ENCODE measurements around the gene C20orf96. TPM values are rescaled to one million over a fixed set of nuclear protein-coding genes. Genes with fewer than 3 reads are reported as not detected.

The C20orf96 gene
- total RNA-seq, 4 donors from 2014 or later = 4.1 to 9.5 (median 7.0) TPM

DNA sequence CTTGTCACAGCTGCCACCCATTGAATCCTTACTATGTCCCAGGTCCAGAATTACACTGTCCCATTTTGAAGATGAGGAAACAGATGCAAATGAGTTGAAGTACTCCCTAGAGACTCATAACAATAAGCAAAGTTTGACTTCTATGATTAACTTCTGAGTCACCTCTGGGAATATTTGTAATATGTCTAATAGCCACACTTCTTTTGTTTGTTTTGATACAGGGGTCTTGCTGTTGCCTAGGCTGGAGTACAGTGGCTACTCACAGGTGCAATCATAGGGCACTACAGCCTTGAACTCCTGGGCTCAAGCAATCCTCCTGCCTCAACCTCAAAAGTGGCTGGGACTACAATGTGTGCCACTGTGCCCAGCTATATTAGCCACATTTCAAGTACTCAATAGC, 23.4 kb upstream of the C20orf96 start:
- intact Hi-C loops (cut with DNase I) = no loop called here
- H3K27me3 ChIP-seq = no peaks in the 10 kb centered on the region
- no peak overlapping the region for H3K4me3 ChIP-seq (replicated peaks in 1 of 3)
- H3K4me1 ChIP-seq = peaks cover 0 to 8% of the 10 kb centered on the region in 2 donors
- no peaks in the 10 kb centered on the region for H3K9me3 ChIP-seq
- no peak overlapping the region for H3K27ac ChIP-seq
- TF ChIP-seq, protein P1, sequence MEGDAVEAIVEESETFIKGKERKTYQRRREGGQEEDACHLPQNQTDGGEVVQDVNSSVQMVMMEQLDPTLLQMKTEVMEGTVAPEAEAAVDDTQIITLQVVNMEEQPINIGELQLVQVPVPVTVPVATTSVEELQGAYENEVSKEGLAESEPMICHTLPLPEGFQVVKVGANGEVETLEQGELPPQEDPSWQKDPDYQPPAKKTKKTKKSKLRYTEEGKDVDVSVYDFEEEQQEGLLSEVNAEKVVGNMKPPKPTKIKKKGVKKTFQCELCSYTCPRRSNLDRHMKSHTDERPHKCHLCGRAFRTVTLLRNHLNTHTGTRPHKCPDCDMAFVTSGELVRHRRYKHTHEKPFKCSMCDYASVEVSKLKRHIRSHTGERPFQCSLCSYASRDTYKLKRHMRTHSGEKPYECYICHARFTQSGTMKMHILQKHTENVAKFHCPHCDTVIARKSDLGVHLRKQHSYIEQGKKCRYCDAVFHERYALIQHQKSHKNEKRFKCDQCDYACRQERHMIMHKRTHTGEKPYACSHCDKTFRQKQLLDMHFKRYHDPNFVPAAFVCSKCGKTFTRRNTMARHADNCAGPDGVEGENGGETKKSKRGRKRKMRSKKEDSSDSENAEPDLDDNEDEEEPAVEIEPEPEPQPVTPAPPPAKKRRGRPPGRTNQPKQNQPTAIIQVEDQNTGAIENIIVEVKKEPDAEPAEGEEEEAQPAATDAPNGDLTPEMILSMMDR (IDR thresholded peaks at IDR 0.05) = no peak
- TF ChIP-seq POLR2A (IDR thresholded peaks at IDR 0.05) = no peak
- DNase-seq = no peak
- no peaks in the 10 kb centered on the region for H3K36me3 ChIP-seq

DNA sequence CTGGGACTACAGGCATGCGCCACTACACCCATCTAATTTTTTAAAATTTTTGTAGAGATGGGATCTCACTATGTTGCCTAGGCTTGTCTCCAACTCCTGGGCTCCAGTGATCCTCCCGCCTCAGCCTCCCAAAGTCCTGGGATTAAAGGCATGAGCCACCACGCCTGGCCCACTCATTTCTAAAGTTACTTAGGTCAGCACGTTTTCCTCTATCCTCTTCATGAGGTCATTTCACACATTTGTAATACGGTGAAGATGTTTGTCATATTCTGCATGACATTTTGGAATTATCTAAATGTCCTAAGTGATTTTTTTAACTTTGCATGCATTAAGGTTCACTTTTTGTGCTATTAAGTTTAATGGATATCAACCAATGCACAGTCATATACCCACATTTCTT, 22.9 kb upstream of the C20orf96 start:
- Histone ChIP-seq H3K4me1 (peaks cover 0 to 8% of the 10 kb centered on the region in 2 donors), H3K36me3 (no peaks in the 10 kb centered on the region), H3K27ac (no peak overlapping the region), H3K4me3 (replicated peaks in 1 of 3) (no peak overlapping the region), H3K9me3 (no peaks in the 10 kb centered on the region), H3K27me3 (no peaks in the 10 kb centered on the region)
- intact Hi-C loops (cut with DNase I) = no loop called here
- WGBS, 2 donors = 88 to 91% methylated on average over 5 of the region's 5 CpGs
- no peak for DNase-seq
- TF ChIP-seq, protein P1 (IDR thresholded peaks at IDR 0.05) = no peak
- no peak for TF ChIP-seq POLR2A (IDR thresholded peaks at IDR 0.05)

DNA sequence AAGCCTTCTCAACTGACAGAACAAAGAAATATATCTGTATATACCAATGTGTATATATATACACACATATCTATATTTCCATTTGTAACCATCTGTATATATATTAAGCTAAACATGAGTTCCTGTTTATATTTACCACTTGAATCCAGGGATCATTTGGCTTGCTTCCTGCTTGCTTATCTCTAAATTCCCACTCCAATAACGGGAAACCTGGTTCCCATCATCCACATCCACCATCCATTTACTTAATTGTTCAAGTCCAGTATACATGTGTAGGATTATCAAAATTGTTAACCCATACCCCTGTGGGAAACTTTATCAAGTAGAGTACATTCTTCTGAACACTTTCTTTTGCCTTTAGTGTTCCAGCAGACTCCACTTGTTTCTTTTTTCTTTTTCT, 22.3 kb upstream of the C20orf96 start:
- 78 to 91% methylated on average over 1 of the region's 1 CpG for WGBS, 2 donors
- Histone ChIP-seq H3K4me1 (peaks cover 0 to 8% of the 10 kb centered on the region in 2 donors), H3K36me3 (no peaks in the 10 kb centered on the region), H3K9me3 (no peaks in the 10 kb centered on the region), H3K27me3 (no peaks in the 10 kb centered on the region), H3K4me3 (replicated peaks in 1 of 3) (no peak overlapping the region), H3K27ac (no peak overlapping the region)
- TF ChIP-seq, protein P1 (IDR thresholded peaks at IDR 0.05) = no peak
- TF ChIP-seq POLR2A (IDR thresholded peaks at IDR 0.05) = no peak
- intact Hi-C loops (cut with DNase I) = no loop called here
- DNase-seq = no peak

DNA sequence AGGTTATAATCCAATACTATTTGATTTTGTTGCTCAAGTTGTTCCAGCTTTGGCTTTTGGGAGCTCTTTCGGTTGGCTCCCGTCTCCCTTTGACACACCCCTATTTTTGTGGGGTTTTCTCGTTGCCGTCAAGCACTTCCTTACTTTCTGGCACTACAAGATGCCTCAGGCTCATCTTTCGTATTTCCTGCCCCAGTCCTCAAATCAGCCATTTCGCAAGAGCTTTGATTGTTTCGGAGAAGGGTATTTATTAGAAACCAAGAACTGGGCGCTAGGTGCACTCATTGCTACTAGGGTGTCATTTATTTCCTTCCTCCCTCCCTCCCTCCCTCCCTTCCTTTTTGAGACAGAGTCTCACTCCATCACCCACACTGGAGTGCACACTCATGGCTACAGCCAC, 21.5 kb upstream of the C20orf96 start:
- intact Hi-C loops (cut with DNase I) = no loop called here
- no peak overlapping the region for H3K4me3 ChIP-seq (replicated peaks in 1 of 3)
- TF ChIP-seq, protein P1 (IDR thresholded peaks at IDR 0.05) = no peak
- no peak for TF ChIP-seq POLR2A (IDR thresholded peaks at IDR 0.05)
- no peaks in the 10 kb centered on the region for H3K9me3 ChIP-seq
- 90 to 93% methylated on average over 8 of the region's 8 CpGs for WGBS, 2 donors
- H3K4me1 ChIP-seq = peaks cover 0 to 8% of the 10 kb centered on the region in 2 donors
- H3K27ac ChIP-seq = no peak overlapping the region
- H3K36me3 ChIP-seq = no peaks in the 10 kb centered on the region
- no peaks in the 10 kb centered on the region for H3K27me3 ChIP-seq
- DNase-seq = no peak

DNA sequence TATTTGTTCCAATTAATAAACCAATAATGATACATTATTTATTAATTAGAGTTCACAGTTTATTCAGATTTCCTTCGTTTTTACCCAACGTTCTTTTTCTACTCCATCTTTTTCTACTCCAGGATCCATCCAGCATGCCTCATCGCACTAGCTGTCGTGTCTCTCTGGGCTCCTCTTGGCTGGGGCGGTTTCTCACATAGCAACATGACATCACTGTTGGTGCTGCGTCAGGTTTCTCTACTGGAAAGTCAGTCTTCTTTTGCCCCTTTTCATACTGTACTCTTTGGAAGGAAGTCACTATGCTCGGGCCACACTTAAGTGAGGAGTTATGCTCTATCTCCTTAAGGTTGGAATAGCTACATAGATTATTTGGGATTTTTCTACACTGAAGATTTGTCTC, 21.1 kb upstream of the C20orf96 start:
- intact Hi-C loops (cut with DNase I) = no loop called here
- 88 to 90% methylated on average over 7 of the region's 7 CpGs for WGBS, 2 donors

More for the DNA sequence above, 21.1 kb upstream of the C20orf96 start:
- H3K9me3 ChIP-seq = no peaks in the 10 kb centered on the region
- no peaks in the 10 kb centered on the region for H3K36me3 ChIP-seq
- H3K4me3 ChIP-seq (replicated peaks in 1 of 3) = no peak overlapping the region
- DNase-seq = no peak
- no peak overlapping the region for H3K27ac ChIP-seq
- peaks cover 0 to 8% of the 10 kb centered on the region in 2 donors for H3K4me1 ChIP-seq
- TF ChIP-seq, protein P1 (IDR thresholded peaks at IDR 0.05) = no peak
- TF ChIP-seq POLR2A (IDR thresholded peaks at IDR 0.05) = no peak
- H3K27me3 ChIP-seq = no peaks in the 10 kb centered on the region

All from thyroid gland (tissue), 4 donors.